GM08714 (cell line): ENCODE results near the gene ADRA1B.
"Not testable (repeated sequence)": the region's sequence is repeated elsewhere in the genome, so short reads cannot be mapped to it uniquely, and the experiment has no call there.

Experiments used
- H3K4me3 ChIP-seq: fragments of 200-500 bp; sonication (Bioruptor generic); 2 replicates; pipeline ENCODE4 v1.5.1; 2014; ENCODE audit warnings: mild to moderate bottlenecking, low read length, inconsistent platforms
- ZNF274 ChIP-seq: IDR thresholded peaks from 2 replicates; pipeline ENCODE4 v1.6.1; 2012; ENCODE audit warnings: mild to moderate bottlenecking, low read depth, low read length

Gene ADRA1B

GRCh38 chr5:159961176-159962160, 45.2 kb downstream of the ADRA1B start:
- no peak for TF ChIP-seq ZNF274
- no peak overlapping the region for H3K4me3 ChIP-seq

GRCh38 chr5:159962214-159962613, 45.9 kb downstream of the ADRA1B start:
- no peak overlapping the region for H3K4me3 ChIP-seq
- no peak for TF ChIP-seq ZNF274

GRCh38 chr5:159963935-159964334, 47.7 kb downstream of the ADRA1B start:
- no peak overlapping the region for H3K4me3 ChIP-seq
- no peak for TF ChIP-seq ZNF274

GRCh38 chr5:159965031-159965837, 49.0 kb downstream of the ADRA1B start:
- no peak for TF ChIP-seq ZNF274
- H3K4me3 ChIP-seq, result no peak overlapping the region

GRCh38 chr5:159965838-159966128, 49.5 kb downstream of the ADRA1B start:
- H3K4me3 ChIP-seq, result not testable (repeated sequence)

GRCh38 chr5:159969966-159970365, 53.7 kb downstream of the ADRA1B start:
- TF ChIP-seq ZNF274, result no peak
- no peak overlapping the region for H3K4me3 ChIP-seq

- H3K4me3 ChIP-seq, result no peak overlapping the region
- no peak for TF ChIP-seq ZNF274
Measured at GRCh38 chr5:159971038-159971437, 54.8 kb downstream of the ADRA1B start.

- H3K4me3 ChIP-seq, result no peak overlapping the region
- TF ChIP-seq ZNF274, result no peak
Measured at GRCh38 chr5:159971514-159971913, 55.2 kb downstream of the ADRA1B start.

GRCh38 chr5:159971931-159972461, 55.7 kb downstream of the ADRA1B start:
- H3K4me3 ChIP-seq, result no peak overlapping the region
- TF ChIP-seq ZNF274, result no peak

GRCh38 chr5:159972538-159973362, 56.5 kb downstream of the ADRA1B start:
- H3K4me3 ChIP-seq, result no peak overlapping the region

GRCh38 chr5:159975462-159976019, 59.3 kb downstream of the ADRA1B start:
- H3K4me3 ChIP-seq, result no peak overlapping the region
- no peak for TF ChIP-seq ZNF274

More at GRCh38 chr5:159972538-159973362, 56.5 kb downstream of the ADRA1B start:
- TF ChIP-seq ZNF274, result no peak

- H3K4me3 ChIP-seq, result no peak overlapping the region
- TF ChIP-seq ZNF274, result no peak
Measured at GRCh38 chr5:159976921-159977320, 60.6 kb downstream of the ADRA1B start.

- no peak for TF ChIP-seq ZNF274
- no peak overlapping the region for H3K4me3 ChIP-seq
Measured at GRCh38 chr5:159978358-159978757, 62.1 kb downstream of the ADRA1B start.
